ENCODE results near the gene TMEM91. TPM values are rescaled to one million over a fixed set of nuclear protein-coding genes. Genes with fewer than 3 reads are reported as not detected.
"Not testable (repeated sequence)": the region's sequence is repeated elsewhere in the genome, so short reads cannot be mapped to it uniquely, and the experiment has no call there.

The TMEM91 gene
- total RNA-seq, 1 experiment from 2014 or later = 2.4 TPM

DNA sequence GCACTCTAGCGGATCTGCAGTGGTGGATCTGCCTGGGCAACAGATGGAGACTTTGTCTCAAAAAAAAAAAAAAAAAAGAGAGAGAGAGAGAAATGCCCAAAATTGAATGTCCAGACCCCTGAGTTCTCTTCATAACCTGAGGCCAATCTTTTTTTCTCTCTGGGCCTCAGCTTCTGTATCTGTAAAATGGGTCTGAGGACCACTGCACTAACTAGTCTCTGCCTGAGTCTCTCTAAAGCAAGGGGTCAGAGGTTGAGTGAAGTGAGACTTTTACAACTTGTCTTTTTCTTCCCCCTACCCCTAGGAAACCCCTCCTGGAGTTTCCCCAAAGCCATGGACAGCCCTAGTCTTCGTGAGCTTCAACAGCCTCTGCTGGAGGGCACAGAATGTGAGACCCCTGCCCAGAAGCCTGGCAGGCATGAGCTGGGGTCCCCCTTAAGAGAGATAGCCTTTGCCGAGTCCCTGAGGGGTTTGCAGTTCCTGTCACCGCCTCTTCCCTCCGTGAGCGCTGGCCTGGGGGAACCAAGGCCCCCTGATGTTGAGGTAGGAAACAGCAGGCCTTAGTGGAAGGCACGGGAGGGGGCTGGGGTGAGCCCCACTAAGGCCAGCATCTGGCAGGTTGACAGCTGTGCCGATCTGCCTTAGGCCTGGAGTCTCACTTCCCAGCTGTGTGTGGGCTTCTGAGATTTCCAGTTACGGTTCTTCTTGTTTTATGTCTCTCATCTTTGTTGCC lies 1.8 kb downstream of the TMEM91 start:
- no peak for DNase-seq (ENCODE audit: low read depth)

DNA sequence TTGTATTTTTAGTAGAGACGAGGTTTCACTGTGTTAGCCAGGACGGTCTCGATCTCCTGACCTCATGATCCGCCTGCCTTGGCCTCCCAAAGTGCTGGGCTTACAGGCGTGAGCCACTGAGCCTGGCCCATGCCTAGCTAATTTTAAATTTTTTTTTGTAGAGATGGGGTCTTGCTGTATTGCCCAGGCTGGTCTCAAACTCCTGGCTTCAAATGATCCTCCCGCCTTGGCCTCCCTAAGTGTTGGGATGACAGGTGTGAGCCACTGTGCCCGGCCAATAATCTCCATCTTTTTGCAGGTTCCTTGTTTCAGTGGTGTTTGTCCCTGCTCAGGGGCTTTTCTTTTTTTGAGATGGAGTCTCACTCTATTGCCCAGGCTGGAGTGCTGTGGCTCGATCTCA lies 5.2 kb downstream of the TMEM91 start:
- not testable (repeated sequence) for DNase-seq (ENCODE audit: low read depth)

DNA sequence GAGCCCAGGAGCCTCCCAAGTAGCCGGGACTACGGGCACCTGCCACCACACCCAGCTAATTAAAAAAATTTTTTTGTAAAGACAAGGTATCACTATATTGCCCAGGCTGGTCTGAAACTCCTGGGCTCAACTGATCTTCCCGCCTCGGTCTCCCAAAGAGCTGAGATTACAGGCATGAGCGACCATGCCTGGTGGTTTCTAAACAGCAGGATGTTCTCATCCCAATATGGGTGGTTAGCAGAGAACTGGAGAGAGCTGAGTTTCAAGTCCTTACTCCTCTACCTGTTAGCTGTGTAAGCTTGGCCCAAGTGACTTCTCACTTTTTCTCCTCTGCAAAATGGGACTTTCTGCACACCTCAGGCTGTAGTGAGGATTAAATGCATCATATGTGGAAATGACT lies 8.0 kb downstream of the TMEM91 start:
- no peak for DNase-seq (ENCODE audit: low read depth)

DNA sequence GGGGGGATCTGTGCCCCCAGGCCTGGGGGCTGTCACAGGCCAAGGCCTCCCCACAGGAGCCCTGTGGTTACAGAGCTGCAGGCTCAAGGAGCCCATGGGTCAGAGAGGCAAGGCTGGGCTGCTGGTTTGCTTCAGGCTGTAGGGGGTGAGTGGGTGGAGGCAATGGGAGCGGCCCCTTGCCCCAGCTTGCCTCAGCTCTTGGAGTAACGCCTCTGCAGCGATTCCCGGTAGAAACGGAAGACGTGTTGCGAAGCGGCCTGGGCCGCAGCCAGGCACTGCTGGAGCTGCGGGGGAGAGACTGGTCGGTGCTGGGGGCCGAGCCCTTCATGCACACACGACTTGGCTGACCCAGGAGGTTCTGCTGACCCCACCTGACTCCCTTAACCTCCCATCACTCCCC lies 10.1 kb downstream of the TMEM91 start:
- DNase-seq (ENCODE audit: low read depth) = no peak

DNA sequence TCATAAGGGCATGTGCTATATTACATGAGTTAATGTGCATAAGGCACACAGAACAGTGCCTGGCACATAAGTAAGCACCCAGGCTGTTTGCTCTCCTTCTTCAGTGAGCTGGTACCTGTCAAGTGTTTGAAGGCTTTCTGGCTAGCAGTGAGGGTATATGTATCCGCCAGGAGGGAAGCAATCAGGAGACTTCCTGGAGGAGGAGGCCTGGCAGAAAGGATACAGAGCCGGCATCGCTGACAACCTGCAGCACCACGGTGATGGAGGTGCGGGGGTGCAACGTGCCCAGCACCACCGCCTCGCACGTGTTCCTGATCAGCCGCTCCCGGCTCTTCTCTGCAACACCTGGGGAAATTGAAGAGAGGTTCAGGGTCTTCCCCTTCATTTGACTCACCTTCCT lies 15.3 kb downstream of the TMEM91 start:
- no peak for DNase-seq (ENCODE audit: low read depth)

DNA sequence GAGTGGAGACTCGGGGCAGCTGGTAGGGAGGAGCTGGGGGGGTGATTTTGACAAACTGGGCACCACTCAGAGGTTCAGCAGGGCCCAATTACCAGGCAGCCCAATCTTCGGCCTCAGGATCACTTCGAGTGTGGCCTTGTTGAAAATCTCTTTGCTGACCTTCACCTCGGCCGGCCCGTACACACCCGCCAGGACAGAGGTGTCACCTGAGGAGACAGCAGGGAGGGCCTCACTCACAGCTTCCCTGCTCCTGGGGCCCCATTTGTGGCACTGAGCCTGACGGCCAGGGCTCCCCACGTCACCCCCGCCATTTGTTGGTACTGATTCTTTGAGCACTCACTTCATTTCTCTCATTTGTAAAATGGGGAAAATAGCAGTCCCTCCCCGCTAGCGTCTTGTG lies 16.4 kb downstream of the TMEM91 start:
- no peak for DNase-seq (ENCODE audit: low read depth)

DNA sequence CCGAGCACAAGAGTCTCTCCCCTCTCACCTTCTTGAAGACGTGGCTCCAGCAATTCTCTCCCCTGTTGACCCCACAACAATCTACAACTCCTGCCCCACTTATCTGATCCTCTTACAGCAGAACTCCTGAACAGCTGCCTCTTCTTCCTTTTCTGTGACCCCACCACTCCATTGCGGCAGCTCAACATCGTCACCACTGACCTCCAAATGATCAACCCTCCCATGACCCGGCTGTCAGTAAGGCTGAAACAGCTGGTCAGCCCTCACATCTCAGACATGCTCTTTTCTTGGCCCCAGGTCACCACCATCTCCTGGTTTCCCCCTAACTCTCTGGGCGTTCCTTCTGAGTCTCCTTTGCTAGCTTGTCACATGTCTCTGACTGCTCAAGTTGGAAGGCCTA lies 19.0 kb downstream of the TMEM91 start:
- no peak for DNase-seq (ENCODE audit: low read depth)

DNA sequence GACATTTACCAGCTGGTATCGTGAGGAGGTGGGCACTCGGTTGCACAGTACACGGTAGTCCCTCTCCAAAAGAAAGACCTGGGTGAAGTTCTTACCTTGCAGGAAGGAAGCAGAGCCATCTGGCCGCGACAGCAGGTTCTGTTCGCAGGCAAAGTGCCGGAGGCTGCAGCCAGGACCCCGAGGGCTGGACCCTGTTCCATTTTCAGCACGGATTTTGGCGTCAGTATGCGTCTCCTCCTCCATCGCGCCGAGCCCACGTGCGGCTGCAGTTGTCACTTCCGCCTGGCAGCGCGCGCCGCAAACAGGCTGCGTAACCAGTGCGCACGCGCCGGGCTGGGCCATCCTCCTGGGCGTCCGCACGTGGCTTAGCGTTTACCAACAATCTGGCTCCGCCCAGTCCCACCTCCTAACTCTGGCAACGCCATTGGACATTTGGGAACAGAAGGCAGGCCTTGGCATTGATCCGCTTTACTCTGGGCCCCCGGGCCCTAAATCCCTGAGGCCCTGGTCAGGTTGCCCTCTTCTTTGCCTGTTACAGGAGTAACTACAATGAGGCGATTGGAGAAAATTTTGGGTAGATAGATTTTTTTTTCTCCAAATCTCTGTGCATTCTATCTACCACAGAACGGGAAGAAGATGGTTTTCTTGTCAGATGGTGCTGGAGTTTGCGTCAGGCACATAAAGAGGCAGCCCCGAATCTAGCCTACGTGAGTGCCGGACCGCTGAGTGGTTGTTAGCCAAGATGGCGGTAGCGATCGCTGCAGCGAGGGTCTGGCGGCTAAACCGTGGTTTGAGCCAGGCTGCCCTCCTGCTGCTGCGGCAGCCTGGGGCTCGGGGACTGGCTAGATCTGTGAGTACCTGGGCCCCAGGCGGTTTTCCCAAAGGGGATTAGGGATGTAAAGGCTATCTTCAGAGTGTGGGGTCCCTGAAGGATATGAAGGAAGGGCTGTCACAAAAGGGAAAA lies 21.0 kb downstream of the TMEM91 start, which contains the start of the genes BCKDHA and EXOSC5:
BCKDHA (plus strand) TSS at position 733 of the 964 bp plus-strand sequence; CDS start at position 743, 10 bp downstream.
EXOSC5 (minus strand) TSS at position 274 of the 964 bp plus-strand sequence; CDS start at position 243, 31 bp downstream.
- DNase-seq (ENCODE audit: low read depth) = peak; percentile 100

DNA sequence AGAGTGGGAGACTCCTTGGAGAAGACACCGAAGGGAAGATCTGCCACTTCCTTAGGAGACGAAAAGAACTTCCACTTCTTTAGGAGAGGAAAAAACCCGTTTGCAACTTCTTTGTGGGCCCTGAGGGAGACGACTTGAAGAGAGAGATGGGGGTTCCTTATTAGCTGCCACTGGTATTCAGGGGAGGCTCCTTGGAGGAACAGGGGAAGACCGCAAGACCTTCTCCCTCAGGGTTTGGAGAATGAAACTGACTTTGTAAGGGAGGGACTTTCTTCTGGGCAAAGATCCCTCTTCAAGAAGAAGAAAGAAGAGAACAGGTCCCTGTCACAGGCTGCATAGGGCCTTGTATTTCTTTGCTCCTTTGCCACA lies 21.7 kb downstream of the TMEM91 start:
- no peak for DNase-seq (ENCODE audit: low read depth)

DNA sequence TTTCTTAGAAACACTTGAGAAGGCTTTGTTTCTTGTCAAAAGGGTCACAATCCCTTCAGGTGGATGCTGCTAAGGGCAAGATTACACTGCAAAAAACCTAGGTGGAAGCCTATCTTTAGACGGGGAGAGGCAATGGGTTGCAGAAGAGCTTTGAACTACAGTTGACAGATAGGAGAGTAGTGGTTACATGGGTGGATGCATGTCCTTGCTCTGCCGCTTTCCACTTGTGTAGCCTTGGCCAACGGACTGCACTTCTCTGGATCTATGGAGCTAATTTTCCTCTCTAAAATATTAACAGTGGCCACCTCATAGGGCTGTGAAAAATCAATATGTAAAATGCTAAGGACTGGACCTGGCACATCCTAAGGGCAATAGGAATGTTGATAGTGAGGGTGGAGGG lies 22.3 kb downstream of the TMEM91 start:
- no peak for DNase-seq (ENCODE audit: low read depth)

DNA sequence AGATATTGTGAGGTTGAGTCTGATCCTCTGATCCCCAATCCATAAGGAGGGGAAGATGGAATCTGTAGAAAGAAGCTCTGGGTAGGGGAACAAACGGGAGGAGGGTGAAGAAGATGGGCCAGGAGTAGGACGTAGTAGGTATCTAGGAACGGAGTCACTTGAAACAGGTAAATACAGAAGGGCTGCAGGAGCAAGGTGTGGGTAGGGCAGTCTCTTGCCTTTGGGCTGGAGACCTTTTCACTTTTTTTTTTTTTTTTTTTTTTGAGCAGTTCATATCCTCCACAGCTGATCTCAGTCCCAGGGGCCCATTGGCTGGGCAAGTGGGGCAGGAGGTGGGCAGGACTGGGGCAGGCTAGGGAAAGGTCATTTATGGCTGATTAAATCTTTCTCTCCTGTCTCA lies 22.8 kb downstream of the TMEM91 start:
- DNase-seq (ENCODE audit: low read depth) = no peak

DNA sequence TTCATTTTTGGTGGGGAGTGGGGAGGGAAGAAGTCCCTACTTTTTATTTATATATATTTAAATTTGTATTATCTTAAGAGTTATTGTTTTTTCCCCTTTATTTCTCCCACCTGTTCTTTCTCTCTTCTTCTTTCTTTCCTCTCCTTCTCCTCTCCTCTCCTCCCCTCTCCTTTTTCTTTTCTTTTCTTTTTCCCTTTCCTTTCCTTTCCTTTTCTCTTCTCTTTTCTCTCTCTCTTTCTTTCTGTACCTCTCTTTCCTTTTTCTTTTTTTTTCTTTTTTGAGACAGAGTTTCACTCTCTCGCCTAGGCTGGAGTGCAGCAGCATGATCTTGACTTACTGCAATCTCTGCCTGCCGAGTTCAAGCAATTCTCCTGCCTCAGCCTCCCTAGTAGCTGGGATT lies 23.2 kb downstream of the TMEM91 start:
- DNase-seq (ENCODE audit: low read depth) = no peak

DNA sequence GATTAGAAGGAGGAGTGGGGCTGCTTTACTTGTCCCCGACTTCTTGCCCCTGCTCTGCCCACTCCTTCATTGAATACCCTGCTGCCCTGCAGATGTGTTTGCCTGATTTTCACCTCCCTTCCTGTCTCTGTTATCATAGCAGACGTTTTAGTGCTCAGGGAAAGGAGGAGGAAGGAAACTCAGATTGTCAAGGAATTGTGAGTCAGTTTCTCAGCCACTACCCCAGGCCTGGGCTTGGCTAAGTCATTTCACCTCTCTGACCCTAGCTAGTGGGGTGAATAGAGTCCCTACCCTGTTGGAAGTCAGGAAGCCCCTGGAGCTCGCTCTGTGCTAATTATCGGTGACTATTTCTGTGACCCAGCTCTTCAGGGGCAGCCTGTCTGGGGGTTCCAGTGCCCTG lies 25.1 kb downstream of the TMEM91 start:
- no peak for DNase-seq (ENCODE audit: low read depth)

DNA sequence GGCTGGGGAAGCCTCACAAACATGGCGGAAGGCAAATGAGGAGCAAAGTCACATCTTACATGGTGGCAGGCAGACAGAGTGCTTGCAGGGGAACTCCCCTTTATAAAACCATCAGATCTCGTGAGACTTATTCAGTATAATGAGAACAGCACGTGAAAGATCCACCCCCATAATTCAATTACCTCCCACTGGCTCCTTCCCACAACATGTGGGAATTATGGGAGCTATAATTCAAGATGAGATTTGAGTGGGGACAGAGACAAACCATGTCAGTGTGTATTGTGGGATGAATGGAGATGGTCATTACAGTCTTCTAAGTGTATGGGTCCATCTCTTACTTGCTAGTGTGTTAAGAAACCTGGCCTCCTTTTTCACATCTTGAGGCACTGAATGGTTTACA lies 25.7 kb downstream of the TMEM91 start:
- no peak for DNase-seq (ENCODE audit: low read depth)

DNA sequence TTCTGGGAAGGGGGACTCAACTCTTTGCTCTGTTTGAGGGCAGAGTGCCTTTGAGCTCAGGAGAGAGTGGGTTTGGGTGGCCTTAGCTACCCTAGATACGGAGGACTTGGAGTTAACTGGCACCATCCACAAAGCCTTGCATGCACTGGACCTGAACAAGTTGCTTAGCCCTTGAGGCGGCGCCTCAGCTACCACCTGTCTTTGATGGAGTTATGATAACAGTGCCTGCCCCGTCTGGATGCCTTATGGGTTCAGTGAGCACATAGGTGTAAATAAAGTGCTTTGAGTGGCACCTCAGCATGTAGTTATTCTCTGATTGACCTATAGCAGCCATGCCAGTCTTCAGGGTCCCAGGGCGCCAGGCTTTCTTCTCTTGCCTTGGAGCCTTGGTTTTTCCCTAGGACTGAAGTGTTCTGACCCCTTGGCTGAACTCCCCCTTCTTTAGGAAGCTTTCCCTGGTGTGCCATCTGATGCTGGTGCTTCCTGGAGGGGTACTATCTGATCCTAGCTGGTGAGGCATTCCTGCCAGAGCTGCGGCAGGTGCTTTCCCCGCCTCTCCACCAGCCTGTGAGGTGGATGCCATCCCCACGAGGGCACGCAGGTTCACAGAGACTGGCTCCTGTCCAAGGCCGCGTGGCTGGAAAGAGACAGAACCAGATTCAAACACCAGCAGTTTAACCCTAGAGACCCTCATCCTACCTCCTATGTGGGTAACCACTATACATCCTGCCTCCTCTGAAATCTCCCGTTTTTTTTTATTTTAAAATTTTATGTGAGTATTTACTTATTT lies 27.0 kb downstream of the TMEM91 start:
- DNase-seq (ENCODE audit: low read depth) = no peak

DNA sequence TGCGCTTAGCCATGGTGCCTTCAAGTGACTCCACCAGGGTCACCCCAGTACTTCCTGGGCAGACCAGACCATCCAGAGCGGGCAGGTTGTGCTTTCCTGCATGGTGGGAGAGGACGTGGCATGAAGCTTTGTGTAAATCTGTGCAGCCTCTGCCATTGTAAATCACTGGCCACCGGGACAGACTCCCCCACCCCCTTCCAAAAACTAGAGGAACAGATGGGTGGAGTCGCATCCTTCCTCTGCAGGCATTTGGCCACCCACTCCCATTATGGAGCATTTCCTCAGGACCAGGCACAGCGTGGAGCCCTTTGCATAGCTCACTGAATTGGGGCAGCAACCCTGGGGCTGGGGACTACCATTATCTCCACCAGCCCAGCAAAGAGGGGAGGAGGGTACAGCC lies 29.4 kb downstream of the TMEM91 start:
- no peak for DNase-seq (ENCODE audit: low read depth)

DNA sequence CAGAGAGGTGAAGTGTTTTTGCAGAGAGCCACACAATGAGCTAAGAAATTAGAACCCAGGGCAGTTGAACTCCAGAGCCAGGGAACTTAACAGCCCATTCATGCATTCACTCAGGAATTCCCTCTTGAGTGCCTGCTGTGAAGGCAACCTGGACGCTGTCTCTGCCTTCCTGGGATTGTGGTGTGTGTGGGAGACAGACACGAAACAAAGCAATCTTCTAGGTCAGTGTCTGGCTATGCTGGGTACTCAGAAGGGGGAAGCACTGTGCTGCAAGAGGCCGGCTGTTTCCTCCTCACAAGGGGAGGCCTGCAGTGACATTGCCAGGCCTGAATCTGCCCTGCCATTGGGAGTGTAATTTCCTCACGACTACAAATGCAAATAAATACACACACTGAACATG lies 30.9 kb downstream of the TMEM91 start:
- DNase-seq (ENCODE audit: low read depth) = no peak

DNA sequence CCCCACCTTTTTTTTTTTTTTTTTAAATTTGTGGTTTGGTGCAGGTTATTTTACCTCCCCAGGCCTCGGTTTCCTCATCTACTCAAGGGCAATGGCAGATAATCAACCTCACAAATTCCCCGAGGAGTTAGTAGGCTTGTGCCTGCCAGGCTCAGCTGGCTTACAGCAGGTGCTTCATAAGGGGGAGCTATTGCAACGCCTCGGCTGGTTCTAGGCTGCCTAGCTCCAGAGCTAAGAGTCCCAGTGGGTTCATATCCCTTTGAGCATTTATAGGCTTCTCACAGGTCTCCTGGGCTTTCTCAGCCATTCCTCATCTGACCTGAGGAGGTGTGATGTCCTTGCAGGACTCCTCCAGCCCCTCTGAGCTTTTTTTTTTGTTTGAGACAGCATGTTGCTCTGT lies 31.9 kb downstream of the TMEM91 start:
- no peak for DNase-seq (ENCODE audit: low read depth)

DNA sequence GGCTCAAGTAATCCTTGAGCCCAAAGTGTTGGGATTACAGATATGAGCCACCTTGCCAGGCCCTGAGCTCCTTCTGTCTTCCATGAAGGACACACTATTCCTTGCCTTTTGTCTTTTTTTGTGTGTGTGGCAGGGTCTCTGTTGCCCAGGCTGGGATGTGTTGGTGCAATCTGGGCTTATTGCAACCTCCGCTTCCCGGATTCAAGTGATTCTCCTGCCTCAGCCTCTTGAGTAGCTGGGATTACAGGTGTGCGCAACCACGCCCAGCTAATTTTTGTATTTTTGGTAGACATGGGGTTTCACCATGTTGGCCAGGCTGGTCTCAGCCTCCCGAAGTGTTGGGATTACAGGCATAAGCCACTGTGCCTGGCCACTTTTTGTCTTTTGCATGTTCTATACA lies 32.5 kb downstream of the TMEM91 start:
- not testable (repeated sequence) for DNase-seq (ENCODE audit: low read depth)

DNA sequence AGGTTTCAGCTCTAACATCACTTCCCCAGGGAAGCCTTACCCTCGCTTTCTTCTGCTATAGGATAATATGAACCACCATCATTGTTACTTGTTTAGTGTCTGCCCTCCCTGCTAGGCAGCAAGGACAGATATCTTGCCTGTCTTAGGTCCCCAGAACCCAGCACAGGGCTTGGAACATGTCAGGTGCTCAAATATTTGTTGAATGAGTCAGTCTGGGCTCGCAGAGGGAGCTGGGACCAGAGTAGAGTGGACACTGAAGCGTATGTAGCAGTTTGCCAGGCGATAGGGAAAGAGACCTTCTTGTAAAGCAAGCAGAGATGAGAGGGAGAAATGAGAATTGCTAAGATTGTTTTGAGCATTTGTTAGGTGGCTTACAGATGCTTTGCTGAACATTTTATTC lies 33.0 kb downstream of the TMEM91 start:
- peak; percentile 77 for DNase-seq (ENCODE audit: low read depth)

DNA sequence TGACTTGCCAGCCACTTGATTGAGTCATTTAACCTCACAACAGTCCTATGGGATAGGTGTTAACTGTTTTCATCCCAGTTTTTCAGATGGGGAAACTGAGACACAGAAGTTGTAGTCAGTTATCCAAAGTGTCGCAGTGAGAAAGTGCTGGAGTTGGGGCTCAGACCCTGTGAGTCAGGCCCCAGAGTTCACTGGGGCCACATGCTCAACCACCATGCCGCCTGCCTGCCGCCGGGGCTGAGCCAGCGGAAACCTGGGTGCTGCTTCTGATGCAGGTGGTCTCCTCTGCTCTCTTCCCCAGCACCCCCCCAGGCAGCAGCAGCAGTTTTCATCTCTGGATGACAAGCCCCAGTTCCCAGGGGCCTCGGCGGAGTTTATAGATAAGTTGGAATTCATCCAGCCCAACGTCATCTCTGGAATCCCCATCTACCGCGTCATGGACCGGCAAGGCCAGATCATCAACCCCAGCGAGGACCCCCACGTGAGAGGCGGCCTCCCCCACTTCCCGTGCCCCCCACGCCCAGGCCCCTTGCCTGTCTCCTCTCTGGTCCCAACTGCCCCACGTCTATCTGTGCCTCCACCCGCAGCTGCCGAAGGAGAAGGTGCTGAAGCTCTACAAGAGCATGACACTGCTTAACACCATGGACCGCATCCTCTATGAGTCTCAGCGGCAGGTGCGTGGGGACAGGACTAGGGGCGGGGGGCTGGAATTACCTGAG lies 34.2 kb downstream of the TMEM91 start:
- DNase-seq (ENCODE audit: low read depth) = no peak

All from M059J (cell line).